GM21360 (cell line): ENCODE data around the gene CTSC.
"Not testable (repeated sequence)": the region's sequence is repeated elsewhere in the genome, so short reads cannot be mapped to it uniquely, and the experiment has no call there.

Experiments
- ATAC-seq: cut with Tn5 transposase; IDR thresholded peaks from one replicate; pipeline ENCODE4 v1.9.1; 2021; ENCODE audit warnings: mild to moderate bottlenecking, moderate library complexity; ENCODE audit not compliant: unreplicated experiment

The CTSC gene

GRCh38 chr11:88321412-88321811, 16.1 kb downstream of the CTSC start:
- not testable (repeated sequence) for ATAC-seq

GRCh38 chr11:88320149-88320559, 17.4 kb downstream of the CTSC start:
- no peak for ATAC-seq

DNA sequence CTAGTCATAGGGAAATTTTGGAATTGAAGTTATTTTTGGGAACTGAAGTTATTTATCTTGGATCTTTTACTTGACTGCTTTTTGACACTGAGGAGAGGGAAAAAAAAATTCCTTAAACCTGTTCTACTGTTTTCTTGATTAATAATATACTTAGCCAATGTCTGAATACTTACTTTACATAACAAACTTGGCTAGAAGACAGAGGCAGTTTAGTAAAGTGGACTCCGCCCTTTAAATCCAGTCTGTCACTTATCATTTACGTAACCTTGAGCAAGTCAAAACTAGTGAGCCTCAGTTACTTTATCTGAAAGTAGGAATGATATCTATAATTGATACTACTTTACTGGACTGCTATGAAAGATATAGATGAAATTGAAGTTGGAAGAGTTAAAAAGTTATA, 19.5 kb downstream of the CTSC start:
- no peak for ATAC-seq

GRCh38 chr11:88317536-88317935, 20.0 kb downstream of the CTSC start:
- ATAC-seq = no peak

- no peak for ATAC-seq
Observed at GRCh38 chr11:88315981-88316441, 21.5 kb downstream of the CTSC start.

DNA sequence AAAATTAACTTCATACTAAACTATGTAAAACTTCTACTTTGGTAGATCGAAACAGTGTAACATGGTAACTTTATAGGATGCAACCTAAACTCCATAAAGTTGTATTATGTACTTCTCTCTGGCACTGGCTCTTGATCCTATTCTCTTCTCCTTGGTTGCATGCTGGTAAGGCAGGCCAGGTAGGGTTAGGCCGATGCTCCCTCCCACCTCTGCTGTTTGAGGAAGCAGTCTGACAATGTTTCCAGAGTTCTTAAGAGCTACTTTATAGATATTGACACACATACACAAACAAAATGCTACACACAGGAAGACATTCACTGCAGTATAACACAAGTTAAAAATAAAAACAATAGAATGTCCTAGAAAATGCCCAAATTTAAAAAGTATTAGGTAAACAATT, 22.5 kb downstream of the CTSC start:
- no peak for ATAC-seq

DNA sequence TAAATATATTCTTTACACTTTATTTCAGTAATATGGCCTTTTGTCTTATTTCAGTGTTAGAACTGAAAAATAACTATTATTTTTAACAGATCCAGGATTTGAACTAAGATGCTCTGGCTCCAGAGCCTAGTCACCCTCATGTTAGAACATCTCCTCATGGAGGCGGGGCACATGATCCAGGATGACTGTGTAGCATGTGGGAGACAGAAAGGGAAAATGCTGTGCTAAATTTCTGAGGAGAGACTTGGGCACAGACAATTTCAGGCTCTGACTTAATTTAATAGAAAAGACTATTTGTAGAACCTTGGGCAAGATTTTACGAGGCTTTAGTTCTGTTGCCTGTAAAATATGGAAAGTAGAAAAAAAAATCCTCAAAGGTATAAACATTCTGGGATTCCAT, 24.1 kb downstream of the CTSC start:
- no peak for ATAC-seq

GRCh38 chr11:88312628-88313027, 24.9 kb downstream of the CTSC start:
- no peak for ATAC-seq

DNA sequence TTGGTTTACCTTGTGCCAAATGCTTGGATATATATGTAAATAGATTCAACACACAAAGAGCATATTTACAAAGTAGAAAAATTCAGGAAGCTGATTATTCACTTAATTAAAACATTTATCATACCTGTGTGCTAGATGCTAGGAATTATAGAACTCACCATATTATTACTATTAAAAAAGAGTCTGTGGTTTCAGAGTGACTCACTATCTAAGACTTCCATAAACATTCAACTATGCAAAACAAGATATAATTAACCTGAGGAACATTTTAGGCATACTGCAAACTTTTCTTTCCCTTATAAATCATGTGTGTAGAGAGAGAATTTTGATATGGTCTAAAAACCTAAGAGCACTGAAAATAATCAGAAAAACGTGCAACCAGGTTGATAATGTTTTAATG, 27.3 kb downstream of the CTSC start:
- no peak for ATAC-seq

DNA sequence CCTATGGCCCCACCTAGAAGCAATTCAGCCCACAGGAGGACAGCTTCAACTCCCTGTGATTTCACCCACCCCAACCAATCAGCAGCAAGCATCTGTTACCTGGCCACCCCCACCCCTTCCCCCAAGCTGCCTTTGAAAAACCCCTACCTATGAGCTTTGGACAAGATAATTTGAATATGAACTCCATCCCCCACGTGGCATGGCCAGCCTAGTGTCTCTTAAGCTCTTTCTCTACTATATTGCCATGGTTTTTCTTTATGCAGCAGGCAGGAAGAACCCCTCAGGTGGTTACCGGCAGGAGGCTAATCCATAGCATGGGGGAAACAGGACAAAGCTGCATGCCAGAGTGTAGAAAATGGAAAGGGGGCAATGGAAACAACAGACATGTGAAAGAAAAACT, 29.0 kb downstream of the CTSC start:
- ATAC-seq = no peak

- peak; percentile 72 for ATAC-seq
Observed at GRCh38 chr11:88307749-88308425, 29.6 kb downstream of the CTSC start.

GRCh38 chr11:88306785-88307184, 30.8 kb downstream of the CTSC start:
- no peak for ATAC-seq

DNA sequence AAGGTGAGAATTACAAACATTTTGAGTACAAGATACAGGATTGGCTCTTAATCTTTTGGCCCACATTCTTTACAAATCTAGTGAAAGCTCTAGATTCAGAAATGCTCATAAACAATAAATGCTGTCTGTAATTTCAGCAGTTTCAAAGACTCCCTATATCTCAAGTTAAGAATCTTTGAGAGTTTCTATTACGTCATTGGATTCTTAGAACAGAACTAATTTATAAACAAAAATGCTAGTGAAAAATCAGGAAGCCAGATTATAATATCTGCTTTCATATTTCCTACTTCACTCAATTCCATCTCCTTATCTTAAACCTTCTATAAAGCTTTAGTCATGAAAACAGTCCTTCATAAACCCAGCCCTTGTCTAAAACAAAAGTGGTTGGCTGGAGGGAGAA, 32.1 kb downstream of the CTSC start:
- no peak for ATAC-seq

DNA sequence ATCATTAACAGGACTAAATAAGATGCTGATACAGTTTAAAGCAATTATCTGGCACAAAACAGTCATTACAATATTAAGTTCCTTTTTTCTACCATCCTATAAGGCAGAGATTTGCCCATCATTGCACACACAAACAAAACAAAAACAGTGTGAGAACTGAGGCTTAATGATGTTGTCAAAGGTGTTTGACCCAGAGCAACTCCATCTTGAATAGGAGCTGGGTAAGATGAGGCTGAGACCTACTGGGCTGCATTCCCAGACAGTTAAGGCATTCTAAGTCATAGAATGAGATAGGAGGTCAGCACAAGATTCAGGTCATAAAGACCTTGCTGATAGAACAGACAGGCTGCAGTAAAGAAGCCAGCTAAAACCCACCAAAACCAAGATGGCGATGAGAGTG, 33.2 kb downstream of the CTSC start:
- ATAC-seq = no peak

DNA sequence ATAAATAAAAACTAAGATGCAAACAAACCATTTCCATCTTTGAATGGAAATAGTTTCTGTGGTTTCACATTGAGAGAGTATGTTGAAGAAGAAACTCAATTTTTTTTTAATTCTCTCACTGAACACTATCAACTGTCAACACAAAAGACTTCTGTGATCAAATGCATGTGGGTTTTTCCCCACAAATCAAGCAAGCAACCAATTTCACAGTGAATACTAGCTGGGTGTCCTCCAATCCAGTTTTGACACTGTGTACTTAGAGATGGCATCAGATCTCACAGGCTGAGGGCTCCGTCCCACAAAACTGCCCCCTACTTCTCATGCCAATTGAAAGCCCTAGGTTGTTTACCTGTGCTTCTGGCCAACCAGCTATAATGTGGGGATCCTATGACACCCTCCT, 34.5 kb downstream of the CTSC start:
- ATAC-seq = no peak

GRCh38 chr11:88301488-88302140, 35.9 kb downstream of the CTSC start:
- peak; percentile 49 for ATAC-seq

GRCh38 chr11:88300888-88301487, 36.5 kb downstream of the CTSC start:
- ATAC-seq = peak; percentile 55

GRCh38 chr11:88297863-88298262, 39.7 kb downstream of the CTSC start:
- no peak for ATAC-seq

- no peak for ATAC-seq
Observed at GRCh38 chr11:88297421-88297820, 40.1 kb downstream of the CTSC start.

DNA sequence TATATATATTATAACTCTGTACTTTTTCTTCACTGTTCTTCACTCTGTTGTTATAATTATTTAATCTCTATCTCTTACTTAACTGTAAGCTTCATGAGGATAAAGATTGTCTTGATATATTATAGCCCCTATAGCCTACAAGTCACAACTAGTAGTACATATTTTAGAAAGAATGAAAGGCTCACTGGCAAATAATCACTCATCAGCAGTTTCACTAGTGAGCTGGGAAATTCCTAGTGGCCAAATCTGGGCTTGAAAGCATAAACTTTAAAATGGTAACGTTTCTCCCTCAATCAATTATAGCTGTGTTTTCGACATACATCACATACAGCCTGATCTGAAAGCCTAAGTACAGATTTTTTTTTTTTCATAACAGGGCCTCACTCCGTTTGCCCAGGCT, 42.5 kb downstream of the CTSC start:
- peak; percentile 63 for ATAC-seq

GRCh38 chr11:88293931-88294330, 43.6 kb downstream of the CTSC start:
- ATAC-seq = no peak

DNA sequence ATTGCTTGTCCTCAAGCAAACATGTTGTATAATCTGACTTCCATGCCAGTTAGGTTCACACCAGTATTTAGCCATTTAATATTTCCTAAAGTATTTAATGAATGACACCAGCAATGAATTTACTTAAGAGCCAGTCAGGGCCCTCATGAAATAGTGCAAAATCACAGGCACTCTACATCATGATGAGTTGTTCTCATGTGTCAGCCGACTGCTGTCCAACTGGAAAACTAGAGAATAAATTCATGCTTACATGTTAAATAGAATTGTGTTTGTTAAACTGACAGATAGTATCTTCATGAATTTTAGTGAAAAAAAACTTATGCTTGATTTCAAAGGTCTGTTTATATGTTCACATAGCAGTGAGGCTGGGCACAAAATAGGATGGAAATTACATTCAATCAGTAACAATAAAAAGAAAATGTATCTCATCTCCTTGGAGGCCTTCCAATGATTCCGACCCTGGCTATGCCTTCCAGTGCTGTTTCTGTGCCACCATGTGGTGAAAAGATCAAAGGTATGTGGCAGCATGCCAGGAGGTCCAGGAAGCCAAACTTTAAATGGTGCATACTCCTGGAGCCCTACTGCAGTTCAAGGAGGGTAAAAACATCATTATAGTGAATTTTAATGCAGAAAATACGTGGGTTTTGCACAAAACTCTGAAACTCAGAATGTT, 45.2 kb downstream of the CTSC start:
- ATAC-seq = no peak
